Testis (tissue), 2 donors: ENCODE data around the gene DDX51.

Source experiments
- POLR2A ChIP-seq: fragments of 450-650 bp; IDR thresholded peaks from one replicate; pipeline ENCODE4 v1.6.1; 2017; ENCODE audit warnings: antibody characterized with exemption, mild to moderate bottlenecking, moderate library complexity
- TF ChIP-seq, protein P1 (sequence below), 3 experiments: fragments of 450-650 bp in 2 of 3; fragments of 200-600 bp in 1 of 3; sonication (generic) in 1 of 3; IDR thresholded peaks; one replicate each; pipeline ENCODE4 v1.5.1; 2016 to 2019; ENCODE audit warnings: antibody characterized with exemption in 3 of 3, mild to moderate bottlenecking in 2 of 3, moderate library complexity in 1 of 3

DNA sequence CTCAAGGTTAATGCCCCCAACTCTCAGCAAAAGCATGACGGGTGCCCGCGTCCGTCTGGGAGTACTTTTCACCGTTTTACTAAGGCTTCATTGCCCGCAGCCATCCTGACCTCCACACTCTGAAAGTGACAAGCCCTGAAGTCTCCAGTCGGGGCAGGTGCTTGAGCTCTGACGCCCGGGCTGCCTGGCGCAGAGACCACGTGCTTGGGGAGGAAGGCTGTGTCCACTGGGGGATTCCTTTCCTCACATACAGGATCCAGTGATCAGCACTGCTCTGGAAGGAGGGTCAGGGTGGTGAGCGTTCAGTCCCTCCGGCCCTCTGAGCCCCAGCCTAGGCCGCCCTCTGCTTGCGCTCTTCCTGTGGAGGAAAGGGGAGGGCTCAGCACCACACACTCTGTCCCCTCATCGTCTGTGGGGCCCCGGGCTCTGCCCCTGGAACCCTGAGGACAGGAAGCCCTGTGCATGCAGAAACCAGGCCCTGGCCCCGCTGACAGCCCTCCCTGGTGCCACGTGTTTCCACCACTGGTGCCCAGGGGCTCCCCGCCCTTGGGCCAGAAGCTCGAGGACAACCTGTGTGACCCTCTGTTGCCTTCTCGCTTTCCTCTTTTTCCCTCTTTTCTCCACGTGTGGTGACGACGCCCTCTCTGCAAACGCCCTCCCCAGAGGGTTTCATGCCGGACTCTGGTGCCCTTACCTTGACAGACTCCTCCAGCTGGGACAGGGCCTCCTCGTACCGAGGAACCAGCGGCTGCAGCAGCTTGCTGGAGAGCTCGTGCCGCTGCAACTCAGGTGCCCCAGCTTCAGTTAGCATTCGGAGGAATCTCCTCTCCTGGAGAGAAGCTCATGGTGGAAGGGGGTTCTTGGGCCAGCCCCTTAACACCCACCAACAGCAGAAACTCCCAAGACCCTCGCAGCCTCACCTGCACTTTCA is 4.9 kb downstream of the DDX51 start:
- TF ChIP-seq, protein P1, sequence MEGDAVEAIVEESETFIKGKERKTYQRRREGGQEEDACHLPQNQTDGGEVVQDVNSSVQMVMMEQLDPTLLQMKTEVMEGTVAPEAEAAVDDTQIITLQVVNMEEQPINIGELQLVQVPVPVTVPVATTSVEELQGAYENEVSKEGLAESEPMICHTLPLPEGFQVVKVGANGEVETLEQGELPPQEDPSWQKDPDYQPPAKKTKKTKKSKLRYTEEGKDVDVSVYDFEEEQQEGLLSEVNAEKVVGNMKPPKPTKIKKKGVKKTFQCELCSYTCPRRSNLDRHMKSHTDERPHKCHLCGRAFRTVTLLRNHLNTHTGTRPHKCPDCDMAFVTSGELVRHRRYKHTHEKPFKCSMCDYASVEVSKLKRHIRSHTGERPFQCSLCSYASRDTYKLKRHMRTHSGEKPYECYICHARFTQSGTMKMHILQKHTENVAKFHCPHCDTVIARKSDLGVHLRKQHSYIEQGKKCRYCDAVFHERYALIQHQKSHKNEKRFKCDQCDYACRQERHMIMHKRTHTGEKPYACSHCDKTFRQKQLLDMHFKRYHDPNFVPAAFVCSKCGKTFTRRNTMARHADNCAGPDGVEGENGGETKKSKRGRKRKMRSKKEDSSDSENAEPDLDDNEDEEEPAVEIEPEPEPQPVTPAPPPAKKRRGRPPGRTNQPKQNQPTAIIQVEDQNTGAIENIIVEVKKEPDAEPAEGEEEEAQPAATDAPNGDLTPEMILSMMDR (IDR thresholded peaks at IDR 0.05), result no peak
- TF ChIP-seq POLR2A, result no peak
